ENCODE measurements around the gene CRB2.

The CRB2 gene

GRCh38 chr9:123348317-123348992, 7.5 kb upstream of the CRB2 start:
- DNase-seq, result no peak

GRCh38 chr9:123349033-123349432, 7.0 kb upstream of the CRB2 start:
- no peak for DNase-seq

- DNase-seq, result peak; percentile 63
These were observed 6.1 kb upstream of the CRB2 start for GRCh38 chr9:123349691-123350480.

GRCh38 chr9:123350590-123351310, 5.2 kb upstream of the CRB2 start:
- DNase-seq, result no peak

GRCh38 chr9:123353041-123353440, 3.0 kb upstream of the CRB2 start:
- DNase-seq, result no peak

- DNase-seq, result peak; percentile 64
These were observed 1.9 kb upstream of the CRB2 start for GRCh38 chr9:123353984-123354591.

DNA sequence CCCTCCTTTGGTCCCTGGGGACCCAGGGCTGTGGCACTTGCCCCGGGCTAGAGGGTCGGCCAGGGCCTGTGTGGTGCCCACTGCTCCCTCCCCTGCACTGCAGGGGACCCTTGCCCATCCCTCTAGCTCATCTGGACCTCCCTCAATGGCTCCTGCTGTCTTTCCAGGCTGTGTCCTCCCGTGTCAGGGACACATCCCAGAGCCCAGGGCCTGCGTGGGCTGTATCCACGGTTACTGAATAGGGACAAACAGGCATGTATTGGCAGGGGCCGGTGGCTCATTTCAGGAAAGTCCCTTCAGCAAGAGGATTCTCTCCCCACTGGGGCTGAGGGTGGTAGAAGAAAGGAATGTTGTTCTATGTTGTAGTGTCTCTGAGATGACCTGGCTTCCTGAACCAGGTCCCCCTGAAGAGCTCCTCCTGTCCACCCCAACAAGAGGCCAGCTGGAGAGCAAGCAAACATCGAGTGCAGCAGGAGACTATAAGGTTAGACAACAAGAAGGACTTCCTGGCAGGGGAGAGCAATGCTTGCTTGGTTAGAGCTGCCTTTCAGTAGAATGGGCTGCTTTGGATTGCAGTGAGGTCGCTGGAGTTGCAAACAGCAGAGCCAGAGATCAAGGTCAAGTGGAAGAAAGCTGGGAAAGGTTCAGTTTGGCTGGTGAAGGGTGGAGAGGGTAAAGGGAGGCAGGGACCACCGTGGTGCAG, 1.0 kb upstream of the CRB2 start:
- no peak for DNase-seq

DNA sequence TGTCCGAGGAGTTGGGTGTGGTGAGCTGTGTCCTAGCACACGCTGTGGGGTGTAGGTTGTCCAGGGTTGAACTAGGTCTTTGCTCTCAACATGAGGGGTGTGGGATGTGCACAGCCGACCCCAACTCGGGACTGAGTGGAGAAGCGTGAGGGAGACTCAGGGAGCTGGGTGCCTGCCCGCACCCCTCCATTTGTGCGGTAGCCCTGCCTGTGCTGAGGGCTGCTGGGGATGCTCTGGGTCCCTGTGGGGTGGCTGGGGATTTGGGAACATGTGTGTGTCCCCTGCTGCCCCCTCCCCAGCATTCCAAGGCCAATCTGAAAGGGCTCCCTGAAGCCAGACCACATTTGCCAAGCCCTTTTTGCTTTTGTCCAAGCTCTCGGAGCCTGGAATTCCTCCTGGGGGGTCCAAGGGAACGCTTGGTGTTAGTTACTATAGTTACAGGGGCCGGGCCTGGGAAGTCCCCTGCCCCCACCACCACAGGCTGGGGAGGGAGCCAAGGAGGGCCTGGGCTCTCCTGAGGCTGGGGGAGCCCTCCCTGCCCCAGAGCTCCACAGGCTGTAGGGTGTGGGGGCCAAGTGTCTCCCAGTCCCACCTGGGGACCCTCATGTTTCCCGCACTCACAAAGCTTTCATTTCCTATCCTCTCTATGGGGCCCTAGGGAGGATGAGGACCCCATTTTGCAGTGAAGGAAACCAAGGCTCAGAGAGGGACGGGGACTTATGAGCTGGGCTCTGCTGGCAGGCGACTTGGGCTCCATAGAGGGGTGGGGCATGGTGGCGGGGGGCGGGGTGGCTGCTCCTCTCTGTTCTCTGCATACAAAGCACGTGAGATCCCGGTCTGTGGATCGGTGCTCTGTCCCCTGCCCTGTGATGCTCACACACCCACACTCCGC, 1.1 kb downstream of the CRB2 start:
- no peak for DNase-seq

DNA sequence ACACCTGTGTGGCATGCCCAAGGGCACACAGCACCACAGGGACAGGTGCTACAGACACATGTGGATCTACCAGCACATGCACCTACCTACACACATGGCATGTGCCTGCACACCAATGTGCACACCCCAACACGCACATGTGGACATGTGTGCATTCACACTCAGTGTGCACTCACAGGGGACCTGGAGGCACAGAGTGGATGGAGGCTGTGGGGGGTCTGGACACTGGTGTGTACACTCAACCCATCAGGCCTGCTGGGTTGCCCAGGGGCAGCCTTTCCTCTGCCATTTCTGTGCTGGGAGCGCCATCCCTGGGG, 1.7 kb downstream of the CRB2 start:
- DNase-seq, result no peak

- DNase-seq, result no peak
These were observed 2.3 kb downstream of the CRB2 start for GRCh38 chr9:123358181-123358905.

- no peak for DNase-seq
These were observed 3.1 kb downstream of the CRB2 start for GRCh38 chr9:123359106-123359505.

DNA sequence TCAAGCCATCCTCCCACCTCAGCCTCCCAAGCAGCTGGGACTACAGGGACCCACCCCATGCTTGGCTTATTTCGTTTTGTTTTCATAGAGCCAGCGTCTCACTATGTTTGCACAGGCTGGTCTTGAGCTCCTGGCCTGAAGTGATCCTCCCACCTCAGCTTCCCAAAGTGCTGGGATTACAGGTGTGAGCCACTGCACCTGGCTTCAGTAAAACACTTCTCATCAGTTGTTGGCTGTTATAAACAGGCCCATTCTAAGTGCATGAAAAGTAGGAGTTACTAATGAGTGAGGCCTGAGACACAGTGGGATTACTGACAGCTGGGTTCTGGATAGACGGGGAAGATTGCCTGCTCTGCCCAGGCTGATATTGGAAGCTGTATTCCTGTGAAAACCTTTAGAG, 3.5 kb downstream of the CRB2 start:
- DNase-seq, result no peak

- peak; percentile 32 for DNase-seq
These were observed 4.4 kb downstream of the CRB2 start for GRCh38 chr9:123360161-123361085.

DNA sequence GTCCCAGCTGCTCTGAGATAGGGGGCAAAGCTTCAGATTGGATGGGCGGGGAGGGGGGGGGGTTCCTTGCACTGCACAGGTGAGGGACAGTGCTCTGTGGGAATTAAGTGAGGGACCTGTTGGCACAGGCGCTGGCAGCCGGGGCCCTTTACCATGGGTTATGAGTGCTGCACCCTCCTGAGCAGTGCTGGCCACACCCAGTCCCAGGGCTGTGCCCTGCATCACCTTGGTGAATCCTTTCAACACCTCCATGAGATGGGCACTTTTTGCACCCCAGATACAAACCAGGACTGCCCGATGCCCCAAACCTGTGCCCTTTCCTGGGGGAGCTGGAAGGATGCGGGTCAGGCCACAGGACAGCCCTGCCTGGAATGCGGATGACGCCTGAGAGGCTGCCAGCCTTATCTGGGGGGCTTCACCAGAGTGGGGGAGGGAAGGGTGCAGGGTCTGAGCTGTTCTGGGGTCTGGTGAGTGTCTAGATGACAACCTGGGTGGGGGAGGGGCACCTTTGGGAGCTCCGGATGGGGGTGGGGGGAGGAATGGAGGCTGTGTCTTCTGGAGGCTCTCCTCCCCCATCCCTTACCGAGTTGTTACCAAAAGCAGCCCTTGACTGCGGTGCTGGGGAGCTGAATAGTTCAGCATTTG, 5.2 kb downstream of the CRB2 start:
- no peak for DNase-seq

DNA sequence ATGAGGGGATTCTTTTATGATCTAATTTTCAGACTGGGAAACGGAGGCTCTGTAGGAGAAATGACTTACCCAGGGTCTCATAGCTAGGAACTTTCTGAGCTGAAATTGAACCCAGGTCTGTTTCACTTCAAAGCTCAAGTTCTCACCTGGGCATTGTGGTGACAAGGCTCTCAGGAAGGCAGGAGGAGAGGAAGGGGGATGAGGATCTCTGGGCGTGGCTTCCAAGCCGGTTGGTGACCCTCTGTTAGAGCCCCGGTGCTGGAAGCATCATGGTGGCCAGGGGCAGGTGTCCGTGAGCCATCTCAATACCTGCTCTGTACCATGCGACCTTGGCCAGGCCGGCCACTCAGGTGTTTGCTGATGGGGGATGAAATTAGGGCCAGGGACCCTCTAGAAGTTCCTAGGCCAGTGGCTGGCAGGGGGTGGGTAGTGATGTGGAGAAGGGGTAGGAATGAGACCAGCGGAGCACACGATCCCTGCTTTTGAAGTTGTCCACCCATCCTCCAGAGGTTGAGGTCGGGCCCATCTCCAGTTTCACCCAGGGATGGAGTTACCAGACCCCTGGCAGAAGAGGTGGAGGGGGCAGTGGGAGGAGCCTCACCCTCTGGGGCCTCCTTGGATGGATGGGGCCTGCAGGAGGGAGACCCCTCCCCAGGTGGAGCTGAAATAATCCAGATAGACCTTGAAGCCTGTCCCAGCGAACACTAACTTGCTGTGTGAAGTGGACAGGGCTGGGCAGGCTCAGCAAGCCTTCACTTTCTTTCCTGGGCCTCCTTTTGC, 5.9 kb downstream of the CRB2 start:
- no peak for DNase-seq

- DNase-seq, result no peak
These were observed 6.9 kb downstream of the CRB2 start for GRCh38 chr9:123362856-123363255.

- no peak for DNase-seq
These were observed 8.3 kb downstream of the CRB2 start for GRCh38 chr9:123364241-123364824.

- no peak for DNase-seq
These were observed 9.4 kb downstream of the CRB2 start for GRCh38 chr9:123365287-123365880.
